Activated T-cell treated with anti-CD3 and anti-CD28 coated beads for 24 hours (primary cell): ENCODE results near the gene GDPD5.

Source experiments
- DNase-seq: peaks from one replicate; pipeline ENCODE4 v3.0.0-alpha.2; 2020; ENCODE audit warnings: low read depth

The GDPD5 gene

GRCh38 chr11:75516140-75516539 lies 9.6 kb downstream of the GDPD5 start:
- no peak for DNase-seq

- DNase-seq, result no peak
These were observed 11.1 kb downstream of the GDPD5 start for GRCh38 chr11:75514596-75514995.

- DNase-seq, result no peak
These were observed 12.5 kb downstream of the GDPD5 start for GRCh38 chr11:75513250-75513649.

- no peak for DNase-seq
These were observed 15.1 kb downstream of the GDPD5 start for GRCh38 chr11:75510723-75511019.

- no peak for DNase-seq
These were observed 15.6 kb downstream of the GDPD5 start for GRCh38 chr11:75510004-75510722.

- DNase-seq, result no peak
These were observed 16.6 kb downstream of the GDPD5 start for GRCh38 chr11:75509020-75509720.

- no peak for DNase-seq
These were observed 17.6 kb downstream of the GDPD5 start for GRCh38 chr11:75508051-75508561.

- DNase-seq, result no peak
These were observed 18.2 kb downstream of the GDPD5 start for GRCh38 chr11:75507571-75507970.

- no peak for DNase-seq
These were observed 18.9 kb downstream of the GDPD5 start for GRCh38 chr11:75506827-75507226.

- DNase-seq, result no peak
These were observed 19.6 kb downstream of the GDPD5 start for GRCh38 chr11:75505916-75506692.

- no peak for DNase-seq
These were observed 21.2 kb downstream of the GDPD5 start for GRCh38 chr11:75504501-75504900.

- no peak for DNase-seq
These were observed 22.1 kb downstream of the GDPD5 start for GRCh38 chr11:75503531-75504099.

- no peak for DNase-seq
These were observed 23.6 kb downstream of the GDPD5 start for GRCh38 chr11:75502138-75502537.

GRCh38 chr11:75500742-75501141 lies 25.0 kb downstream of the GDPD5 start:
- no peak for DNase-seq

GRCh38 chr11:75499423-75500190 lies 26.1 kb downstream of the GDPD5 start:
- DNase-seq, result no peak

GRCh38 chr11:75498556-75499255 lies 27.0 kb downstream of the GDPD5 start:
- DNase-seq, result no peak

GRCh38 chr11:75497788-75498409 lies 27.8 kb downstream of the GDPD5 start:
- no peak for DNase-seq

- no peak for DNase-seq
These were observed 29.4 kb downstream of the GDPD5 start for GRCh38 chr11:75496305-75496752.

- DNase-seq, result no peak
These were observed 29.9 kb downstream of the GDPD5 start for GRCh38 chr11:75495749-75496304.

GRCh38 chr11:75493626-75494025 lies 32.1 kb downstream of the GDPD5 start:
- DNase-seq, result no peak
